ENCODE measurements around the gene SLC9A9.

The SLC9A9 gene

DNA sequence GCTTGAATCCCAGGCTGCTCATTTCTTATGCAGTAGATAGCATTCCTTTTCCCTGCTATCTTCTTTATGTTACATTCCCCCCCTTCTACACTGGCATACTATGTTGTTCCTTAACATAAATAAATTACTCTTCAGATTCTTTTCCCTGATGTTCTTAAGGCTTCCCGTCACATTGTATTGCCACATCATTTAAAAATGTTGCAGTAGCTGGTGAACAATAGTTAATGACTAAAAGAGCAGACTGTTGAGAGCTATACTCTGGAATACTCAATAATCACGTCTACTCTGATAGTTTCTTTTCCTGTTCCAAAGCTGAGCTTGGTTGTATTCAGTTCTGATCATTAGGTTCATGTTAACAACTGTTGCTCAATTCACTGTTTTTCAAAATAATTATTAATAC lies 508.8 kb downstream of the SLC9A9 start:
- H3K27me3 ChIP-seq (replicated peaks; ENCODE audit: insufficient read depth, low read length): no peaks in the 10 kb centered on the region
- no peaks in the 10 kb centered on the region for H3K9me3 ChIP-seq (replicated peaks; ENCODE audit: insufficient read depth, low read length)
- no peaks in the 10 kb centered on the region for H3K36me3 ChIP-seq (replicated peaks; ENCODE audit: insufficient read depth, low read length)
- no peak overlapping the region for H2AFZ ChIP-seq (ENCODE audit: low read length)
- no peaks in the 10 kb centered on the region for H3K9me2 ChIP-seq (replicated peaks; ENCODE audit: insufficient read depth, low read length)
- H3K4me3 ChIP-seq (ENCODE audit: low read length): no peak overlapping the region
- H3K4me1 ChIP-seq (ENCODE audit: low read length): no peaks in the 10 kb centered on the region
- H3K9ac ChIP-seq (ENCODE audit: low read length): no peak overlapping the region
- TF ChIP-seq EZH2 (optimal IDR thresholded peaks at IDR 0.05; ENCODE audit: low read depth, low read length) (no peak), EZH2phosphoT487 (IDR thresholded peaks at IDR 0.05; ENCODE audit: low read length) (no peak)
- TF ChIP-seq, protein P1, sequence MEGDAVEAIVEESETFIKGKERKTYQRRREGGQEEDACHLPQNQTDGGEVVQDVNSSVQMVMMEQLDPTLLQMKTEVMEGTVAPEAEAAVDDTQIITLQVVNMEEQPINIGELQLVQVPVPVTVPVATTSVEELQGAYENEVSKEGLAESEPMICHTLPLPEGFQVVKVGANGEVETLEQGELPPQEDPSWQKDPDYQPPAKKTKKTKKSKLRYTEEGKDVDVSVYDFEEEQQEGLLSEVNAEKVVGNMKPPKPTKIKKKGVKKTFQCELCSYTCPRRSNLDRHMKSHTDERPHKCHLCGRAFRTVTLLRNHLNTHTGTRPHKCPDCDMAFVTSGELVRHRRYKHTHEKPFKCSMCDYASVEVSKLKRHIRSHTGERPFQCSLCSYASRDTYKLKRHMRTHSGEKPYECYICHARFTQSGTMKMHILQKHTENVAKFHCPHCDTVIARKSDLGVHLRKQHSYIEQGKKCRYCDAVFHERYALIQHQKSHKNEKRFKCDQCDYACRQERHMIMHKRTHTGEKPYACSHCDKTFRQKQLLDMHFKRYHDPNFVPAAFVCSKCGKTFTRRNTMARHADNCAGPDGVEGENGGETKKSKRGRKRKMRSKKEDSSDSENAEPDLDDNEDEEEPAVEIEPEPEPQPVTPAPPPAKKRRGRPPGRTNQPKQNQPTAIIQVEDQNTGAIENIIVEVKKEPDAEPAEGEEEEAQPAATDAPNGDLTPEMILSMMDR (IDR thresholded peaks at IDR 0.05; ENCODE audit: low read length): no peak
- no peak overlapping the region for H3K4me2 ChIP-seq (ENCODE audit: low read depth, low read length)
- no peak overlapping the region for H3K27ac ChIP-seq (ENCODE audit: low read length)
- H4K20me1 ChIP-seq (ENCODE audit: insufficient read depth, low read length): no peaks in the 10 kb centered on the region
- no peaks in the 10 kb centered on the region for H3K79me2 ChIP-seq (ENCODE audit: low read length)
- DNase-seq: no peak
- H3F3A ChIP-seq (ENCODE audit: insufficient read depth, low read length): no peaks in the 10 kb centered on the region

DNA sequence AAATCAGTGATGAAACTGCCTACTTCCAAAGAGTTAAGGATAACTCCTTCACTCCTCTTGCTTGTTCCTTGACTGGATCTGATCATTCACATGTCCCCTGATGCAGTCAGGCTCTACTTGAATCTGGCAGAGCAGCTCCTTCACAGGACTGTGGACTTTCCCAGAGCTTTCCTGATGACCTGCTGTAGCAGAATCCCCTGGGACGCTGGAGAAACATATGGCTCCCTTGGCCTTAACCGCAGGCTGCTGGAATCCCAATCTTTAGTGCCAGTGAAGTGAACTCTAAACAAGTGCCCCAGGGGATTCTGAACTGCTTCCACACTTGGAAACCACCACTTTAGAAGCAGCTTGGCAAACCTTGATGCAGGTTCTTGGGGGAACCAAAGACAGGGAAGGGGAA lies 510.9 kb downstream of the SLC9A9 start:
- H3K9me3 ChIP-seq (replicated peaks; ENCODE audit: insufficient read depth, low read length): no peaks in the 10 kb centered on the region
- no peaks in the 10 kb centered on the region for H4K20me1 ChIP-seq (ENCODE audit: insufficient read depth, low read length)
- no peak for DNase-seq
- H3K27me3 ChIP-seq (replicated peaks; ENCODE audit: insufficient read depth, low read length): no peaks in the 10 kb centered on the region
- H3K9ac ChIP-seq (ENCODE audit: low read length): no peak overlapping the region
- no peak overlapping the region for H2AFZ ChIP-seq (ENCODE audit: low read length)
- H3K9me2 ChIP-seq (replicated peaks; ENCODE audit: insufficient read depth, low read length): no peaks in the 10 kb centered on the region
- H3K79me2 ChIP-seq (ENCODE audit: low read length): no peaks in the 10 kb centered on the region
- no peak overlapping the region for H3K27ac ChIP-seq (ENCODE audit: low read length)
- H3K36me3 ChIP-seq (replicated peaks; ENCODE audit: insufficient read depth, low read length): no peaks in the 10 kb centered on the region
- H3K4me1 ChIP-seq (ENCODE audit: low read length): no peaks in the 10 kb centered on the region
- TF ChIP-seq EZH2 (optimal IDR thresholded peaks at IDR 0.05; ENCODE audit: low read depth, low read length): no peak
- TF ChIP-seq EZH2phosphoT487 (IDR thresholded peaks at IDR 0.05; ENCODE audit: low read length): no peak
- TF ChIP-seq, protein P1 (IDR thresholded peaks at IDR 0.05; ENCODE audit: low read length): no peak
- H3F3A ChIP-seq (ENCODE audit: insufficient read depth, low read length): no peaks in the 10 kb centered on the region
- no peak overlapping the region for H3K4me3 ChIP-seq (ENCODE audit: low read length)
- no peak overlapping the region for H3K4me2 ChIP-seq (ENCODE audit: low read depth, low read length)

DNA sequence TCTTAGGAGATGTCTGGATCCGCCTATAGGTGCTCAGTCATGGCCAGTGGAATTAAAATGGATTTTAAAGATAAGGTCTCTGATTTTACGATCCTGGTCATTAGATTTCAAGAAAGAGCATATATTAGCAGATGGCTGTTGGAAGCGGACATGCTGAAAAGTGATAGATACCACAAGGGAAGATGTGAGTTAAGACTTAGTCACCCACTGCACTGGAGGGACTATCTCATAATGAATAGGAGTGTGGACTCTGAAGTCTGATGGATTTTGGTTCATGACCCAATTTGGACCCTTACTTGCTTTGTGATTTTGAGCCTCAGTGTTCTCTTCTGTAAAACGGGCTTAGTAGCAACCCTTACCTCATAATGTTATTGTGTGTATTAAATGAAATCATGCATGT lies 514.0 kb downstream of the SLC9A9 start:
- H3K27me3 ChIP-seq (replicated peaks; ENCODE audit: insufficient read depth, low read length): no peaks in the 10 kb centered on the region
- H3K27ac ChIP-seq (ENCODE audit: low read length): no peak overlapping the region
- no peaks in the 10 kb centered on the region for H3K4me1 ChIP-seq (ENCODE audit: low read length)
- no peak for DNase-seq
- TF ChIP-seq EZH2 (optimal IDR thresholded peaks at IDR 0.05; ENCODE audit: low read depth, low read length) (no peak), EZH2phosphoT487 (IDR thresholded peaks at IDR 0.05; ENCODE audit: low read length) (no peak)
- TF ChIP-seq, protein P1 (IDR thresholded peaks at IDR 0.05; ENCODE audit: low read length): no peak
- H4K20me1 ChIP-seq (ENCODE audit: insufficient read depth, low read length): no peaks in the 10 kb centered on the region
- no peaks in the 10 kb centered on the region for H3K36me3 ChIP-seq (replicated peaks; ENCODE audit: insufficient read depth, low read length)
- no peaks in the 10 kb centered on the region for H3K9me3 ChIP-seq (replicated peaks; ENCODE audit: insufficient read depth, low read length)
- no peak overlapping the region for H3K9ac ChIP-seq (ENCODE audit: low read length)
- no peak overlapping the region for H2AFZ ChIP-seq (ENCODE audit: low read length)
- no peak overlapping the region for H3K4me3 ChIP-seq (ENCODE audit: low read length)
- H3F3A ChIP-seq (ENCODE audit: insufficient read depth, low read length): no peaks in the 10 kb centered on the region
- no peaks in the 10 kb centered on the region for H3K9me2 ChIP-seq (replicated peaks; ENCODE audit: insufficient read depth, low read length)
- H3K79me2 ChIP-seq (ENCODE audit: low read length): no peaks in the 10 kb centered on the region
- H3K4me2 ChIP-seq (ENCODE audit: low read depth, low read length): no peak overlapping the region
